SK-N-SH treated with all-trans-retinoic acid at 6 μM for 48 hours (cell line): ENCODE data around the gene PEX7.

ENCODE experiments used
- ATAC-seq: fragments of 200-7000 bp; cut with Tn5 transposase; 3 replicates; pipeline ENCODE4 v1.9.1; 2020; ENCODE audit warnings: mild to moderate bottlenecking, moderate library complexity
- ARNTL ChIP-seq: fragments of 450-650 bp; formaldehyde crosslinking; IDR thresholded peaks from 2 replicates; pipeline ENCODE4 v1.5.0; 2020; ENCODE audit warnings: low read depth, mild to moderate bottlenecking, moderate library complexity, borderline replicate concordance
- BACH2 ChIP-seq: fragments of 250-450 bp; sonication (Bioruptor Pico); IDR thresholded peaks from 2 replicates; pipeline ENCODE4 v1.9.0; 2021; ENCODE audit warnings: mild to moderate bottlenecking, borderline replicate concordance
- CREB5 ChIP-seq: fragments of 250-450 bp; sonication (Bioruptor Pico); IDR thresholded peaks from 2 replicates; pipeline ENCODE4 v1.5.1; 2020; ENCODE audit warnings: low read depth, mild to moderate bottlenecking, moderate library complexity
- CSDC2 ChIP-seq: fragments of 250-450 bp; sonication (Bioruptor Pico); IDR thresholded peaks from 2 replicates; pipeline ENCODE4 v1.5.0; 2020; ENCODE audit warnings: mild to moderate bottlenecking, moderate library complexity
- CSRNP3 ChIP-seq: fragments of 250-450 bp; sonication (Bioruptor Pico); IDR thresholded peaks from 2 replicates; pipeline ENCODE4 v1.5.1; 2021; ENCODE audit warnings: mild to moderate bottlenecking, moderate library complexity
- ISL1 ChIP-seq: fragments of 250-450 bp; sonication (Bioruptor Pico); IDR thresholded peaks from 2 replicates; pipeline ENCODE4 v2.1.2; 2022; ENCODE audit warnings: mild to moderate bottlenecking, moderate library complexity
- PATZ1 ChIP-seq: fragments of 250-450 bp; sonication (Bioruptor Pico); IDR thresholded peaks from 2 replicates; pipeline ENCODE4 v1.8.0; 2020; ENCODE audit warnings: mild to moderate bottlenecking, moderate library complexity, borderline replicate concordance
- POU6F1 ChIP-seq: fragments of 250-450 bp; sonication (Bioruptor Pico); IDR thresholded peaks from 2 replicates; pipeline ENCODE4 v1.8.0; 2021; ENCODE audit warnings: low read depth, mild to moderate bottlenecking, moderate library complexity, borderline replicate concordance
- PPARA ChIP-seq: fragments of 250-450 bp; sonication (Bioruptor Pico); IDR thresholded peaks from 2 replicates; pipeline ENCODE4 v1.5.0; 2020; ENCODE audit warnings: mild to moderate bottlenecking, borderline replicate concordance
- SNAI2 ChIP-seq: fragments of 250-450 bp; sonication (Bioruptor Pico); IDR thresholded peaks from 2 replicates; pipeline ENCODE4 v1.5.0; 2020; ENCODE audit warnings: mild to moderate bottlenecking, moderate library complexity
- TCF4 ChIP-seq: fragments of 250-450 bp; sonication (Bioruptor Pico); IDR thresholded peaks from 2 replicates; pipeline ENCODE4 v1.8.0; 2021; ENCODE audit warnings: mild to moderate bottlenecking, moderate library complexity, borderline replicate concordance
- TOX ChIP-seq: fragments of 250-450 bp; sonication (Bioruptor Pico); IDR thresholded peaks from 2 replicates; pipeline ENCODE4 v1.8.0; 2021; ENCODE audit warnings: mild to moderate bottlenecking, moderate library complexity, borderline replicate concordance
- TSHZ2 ChIP-seq: fragments of 250-450 bp; sonication (Bioruptor Pico); IDR thresholded peaks from 2 replicates; pipeline ENCODE4 v1.5.0; 2020; ENCODE audit warnings: mild to moderate bottlenecking, moderate library complexity
- ZC3H10 ChIP-seq: fragments of 250-450 bp; sonication (Bioruptor Pico); IDR thresholded peaks from 2 replicates; pipeline ENCODE4 v1.5.1; 2021; ENCODE audit warnings: mild to moderate bottlenecking, moderate library complexity
- ZNF565 ChIP-seq: fragments of 450-650 bp; formaldehyde crosslinking; conservative IDR thresholded peaks from 2 replicates; pipeline ENCODE4 v1.5.0; 2020; ENCODE audit warnings: low read depth, mild to moderate bottlenecking, moderate library complexity
- ZNF70 ChIP-seq: fragments of 450-650 bp; formaldehyde crosslinking; IDR thresholded peaks from 2 replicates; pipeline ENCODE4 v1.5.0; 2020; ENCODE audit warnings: mild to moderate bottlenecking, moderate library complexity
- ZNF8 ChIP-seq: fragments of 450-650 bp; formaldehyde crosslinking; IDR thresholded peaks from 2 replicates; pipeline ENCODE4 v1.5.0; 2020; ENCODE audit warnings: mild to moderate bottlenecking, moderate library complexity

The PEX7 gene

GRCh38 chr6:136840276-136841001 lies 18.0 kb downstream of the PEX7 start:
- no peak for TF ChIP-seq TOX (CRISPR knock-in tag)
- no peak for TF ChIP-seq PPARA (CRISPR knock-in tag)
- TF ChIP-seq ZNF565 = no peak
- TF ChIP-seq TSHZ2 (CRISPR knock-in tag) = no peak
- no peak for TF ChIP-seq CREB5
- no peak for TF ChIP-seq ISL1 (CRISPR knock-in tag)
- TF ChIP-seq CSDC2 (CRISPR knock-in tag) = no peak
- no peak for TF ChIP-seq POU6F1 (CRISPR knock-in tag)
- no peak for TF ChIP-seq ZNF8 (CRISPR knock-in tag)
- no peak for TF ChIP-seq BACH2
- no peak for TF ChIP-seq TCF4 (CRISPR knock-in tag)
- TF ChIP-seq ZNF70 (CRISPR knock-in tag) = no peak
- no peak for TF ChIP-seq SNAI2 (CRISPR knock-in tag)
- TF ChIP-seq, all 23 proteins: peak for 0
- ATAC-seq = peak; percentile 39; the same call in 1 of the 3 replicates

- ATAC-seq = no peak
- TF ChIP-seq BACH2 (no peak), SNAI2 (CRISPR knock-in tag) (no peak), TCF4 (CRISPR knock-in tag) (no peak), ZC3H10 (CRISPR knock-in tag) (no peak), CREB5 (no peak), ZNF70 (CRISPR knock-in tag) (no peak), PATZ1 (CRISPR knock-in tag) (no peak), CSRNP3 (CRISPR knock-in tag) (no peak), ARNTL (CRISPR knock-in tag) (no peak), ZNF565 (no peak), POU6F1 (CRISPR knock-in tag) (no peak)
These were observed 20.8 kb downstream of the PEX7 start for GRCh38 chr6:136843210-136843609.
